ENCODE measurements around the gene ZBTB16. TPM values are rescaled to one million over a fixed set of nuclear protein-coding genes. Genes with fewer than 3 reads are reported as not detected.

The ZBTB16 gene
- total and polyA plus RNA-seq, 2 of the 4 experiments (the other 2 are of a cell fraction): not detected

- dilution Hi-C loops (cut with HindIII; ENCODE audit: low sequenced_read_pairs, unreplicated experiment): no loop called here
These were observed 32.1 kb upstream of the ZBTB16 start for GRCh38 chr11:114027391-114027790.

More at GRCh38 chr11:114027391-114027790, 32.1 kb upstream of the ZBTB16 start:
- H3K79me1 ChIP-seq (ENCODE audit: low read depth in 1 of 2, low read length in 2 of 2): no peaks in the 10 kb centered on the region
- H2BK5ac ChIP-seq (ENCODE audit: low read depth, low read length, poor library complexity, severe bottlenecking): no peak overlapping the region
- ChIA-PET POLR2A (ENCODE audit: unreplicated experiment) (no interaction called here), CTCF (no interaction called here)
- no TSS peak for BruUV-seq (replicated peaks)
- TF ChIP-seq SMC3 (IDR thresholded peaks at IDR 0.05; ENCODE audit: low read depth, low read length): no peak
- TF ChIP-seq, protein P1, sequence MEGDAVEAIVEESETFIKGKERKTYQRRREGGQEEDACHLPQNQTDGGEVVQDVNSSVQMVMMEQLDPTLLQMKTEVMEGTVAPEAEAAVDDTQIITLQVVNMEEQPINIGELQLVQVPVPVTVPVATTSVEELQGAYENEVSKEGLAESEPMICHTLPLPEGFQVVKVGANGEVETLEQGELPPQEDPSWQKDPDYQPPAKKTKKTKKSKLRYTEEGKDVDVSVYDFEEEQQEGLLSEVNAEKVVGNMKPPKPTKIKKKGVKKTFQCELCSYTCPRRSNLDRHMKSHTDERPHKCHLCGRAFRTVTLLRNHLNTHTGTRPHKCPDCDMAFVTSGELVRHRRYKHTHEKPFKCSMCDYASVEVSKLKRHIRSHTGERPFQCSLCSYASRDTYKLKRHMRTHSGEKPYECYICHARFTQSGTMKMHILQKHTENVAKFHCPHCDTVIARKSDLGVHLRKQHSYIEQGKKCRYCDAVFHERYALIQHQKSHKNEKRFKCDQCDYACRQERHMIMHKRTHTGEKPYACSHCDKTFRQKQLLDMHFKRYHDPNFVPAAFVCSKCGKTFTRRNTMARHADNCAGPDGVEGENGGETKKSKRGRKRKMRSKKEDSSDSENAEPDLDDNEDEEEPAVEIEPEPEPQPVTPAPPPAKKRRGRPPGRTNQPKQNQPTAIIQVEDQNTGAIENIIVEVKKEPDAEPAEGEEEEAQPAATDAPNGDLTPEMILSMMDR (conservative IDR thresholded peaks at IDR 0.05; ENCODE audit: low read depth, low read length): no peak
- TF ChIP-seq BHLHE40 (IDR thresholded peaks at IDR 0.05; ENCODE audit: low read depth, low read length): no peak
- TF ChIP-seq RAD21 (IDR thresholded peaks at IDR 0.05; ENCODE audit: low read length): no peak
- no peak for TF ChIP-seq MXI1 (IDR thresholded peaks at IDR 0.05; ENCODE audit: borderline replicate concordance, low read depth, low read length)
- H3K18ac ChIP-seq (ENCODE audit: low read depth, low read length): no peak overlapping the region
- H3K4me1 ChIP-seq (ENCODE audit: control insufficient read depth, insufficient read depth, low read length): no peaks in the 10 kb centered on the region
- no peak overlapping the region for H2AK5ac ChIP-seq (ENCODE audit: low read depth, low read length)
- no peak overlapping the region for H3K23ac ChIP-seq (ENCODE audit: low read depth, low read length)
- no peak overlapping the region for H3K9ac ChIP-seq (ENCODE audit: low read depth, low read length)
- intact Hi-C loops (cut with micrococcal nuclease): no loop called here
- H3K9me1 ChIP-seq (ENCODE audit: insufficient read depth, low read length): no peaks in the 10 kb centered on the region
- H2BK120ac ChIP-seq (ENCODE audit: low read depth, low read length): no peak overlapping the region
- no peak overlapping the region for H2BK20ac ChIP-seq (ENCODE audit: low read depth, low read length)
- no peak overlapping the region for H3K56ac ChIP-seq (ENCODE audit: extremely low read depth, insufficient read depth, low read length)
- no peak overlapping the region for H2AFZ ChIP-seq (replicated peaks; ENCODE audit: low read length, poor library complexity)
- H3K27me3 ChIP-seq (ENCODE audit: control insufficient read depth, insufficient read depth, low read length): peaks cover 6% of the 10 kb centered on the region; the same call in 1 of the 2 replicates
- H3K4ac ChIP-seq (ENCODE audit: low read depth, low read length): no peak overlapping the region
- H4K91ac ChIP-seq (ENCODE audit: insufficient read depth, low read depth, low read length): no peak overlapping the region
- H2AK9ac ChIP-seq (replicated peaks; ENCODE audit: low read depth, low read length, poor library complexity): no peak overlapping the region
- no peak for ATAC-seq (ENCODE audit: low read depth)
- H4K5ac ChIP-seq (ENCODE audit: low read depth, low read length): no peak overlapping the region
- H3K14ac ChIP-seq (replicated peaks; ENCODE audit: low read depth, low read length): no peak overlapping the region
- 20% methylated on average over 1 of the region's 11 CpGs; no CpG with 5 or more reads in 1 of the 2 experiments for WGBS, 2 experiments (ENCODE audit: extremely low coverage in 2 of 2, insufficient read length in 1 of 2)
- H2BK15ac ChIP-seq (ENCODE audit: low read depth, low read length): no peak overlapping the region
- no peak overlapping the region for H3K27ac ChIP-seq (ENCODE audit: insufficient read depth, low read length)
- no peaks in the 10 kb centered on the region for H3K9me3 ChIP-seq (ENCODE audit: control insufficient read depth, insufficient read depth, low read length)
- no peaks in the 10 kb centered on the region for H3K36me3 ChIP-seq (ENCODE audit: control insufficient read depth, insufficient read depth, low read length)
- H4K8ac ChIP-seq (ENCODE audit: low read depth in 2 of 2, low read length in 2 of 2): no peak overlapping the region
- no peaks in the 10 kb centered on the region for H4K20me1 ChIP-seq (ENCODE audit: insufficient read depth, low read length)
- in situ Hi-C loops (cut with MboI; ENCODE audit: low sequenced_read_pairs): no loop called here
- DNase-seq: no peak
- H3K4me3 ChIP-seq (ENCODE audit: insufficient read depth, low read depth, low read length): no peak overlapping the region
- no peak overlapping the region for H3K4me2 ChIP-seq (ENCODE audit: low read depth, low read length)

Measured in IMR-90 (cell line).